Right forelimb (tissue), 1 donor: ENCODE measurements around the gene TM2D3.

Experiments
- DNase-seq: peaks from one replicate; pipeline ENCODE4 v3.0.0-alpha.2; 2018

Gene TM2D3, protein sequence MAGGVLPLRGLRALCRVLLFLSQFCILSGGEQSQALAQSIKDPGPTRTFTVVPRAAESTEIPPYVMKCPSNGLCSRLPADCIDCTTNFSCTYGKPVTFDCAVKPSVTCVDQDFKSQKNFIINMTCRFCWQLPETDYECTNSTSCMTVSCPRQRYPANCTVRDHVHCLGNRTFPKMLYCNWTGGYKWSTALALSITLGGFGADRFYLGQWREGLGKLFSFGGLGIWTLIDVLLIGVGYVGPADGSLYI

DNA sequence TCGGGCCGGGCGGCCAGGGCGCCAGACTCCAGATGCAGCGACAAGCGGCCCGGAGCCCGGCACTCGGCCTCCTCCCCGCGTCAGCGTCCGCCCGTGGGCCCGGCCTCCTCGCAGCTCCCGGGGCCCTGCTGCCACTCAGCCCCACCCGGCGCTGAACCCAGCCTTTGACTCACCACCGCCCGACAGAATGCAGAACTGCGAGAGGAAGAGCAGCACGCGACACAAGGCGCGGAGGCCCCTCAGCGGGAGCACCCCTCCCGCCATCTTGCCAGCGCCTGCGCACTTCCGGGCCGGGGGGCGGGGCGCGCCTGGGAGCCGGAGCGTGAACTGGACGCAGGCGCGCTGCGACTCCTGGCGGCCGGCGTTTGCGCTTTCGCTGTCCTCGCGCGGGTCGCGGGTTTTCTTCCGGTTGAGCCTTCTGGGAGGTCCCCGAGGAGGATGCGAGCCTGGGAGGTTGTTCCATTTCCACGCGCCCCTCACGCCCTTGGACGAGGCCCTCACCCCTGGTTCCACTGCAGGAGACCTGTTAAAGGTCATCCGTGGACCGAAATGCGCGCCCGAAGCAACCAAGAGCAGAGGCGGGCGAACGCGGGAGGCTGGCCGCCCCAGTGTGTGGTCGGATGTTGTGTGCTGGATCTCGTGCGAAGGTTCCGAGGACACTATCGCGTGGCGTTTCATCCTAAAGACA lies at the start of gene TM2D3:
TM2D3 (minus strand) TSS at position 284 of the 688 bp plus-strand sequence; CDS start at position 264, 20 bp downstream.
- DNase-seq, result peak; percentile 97

DNA sequence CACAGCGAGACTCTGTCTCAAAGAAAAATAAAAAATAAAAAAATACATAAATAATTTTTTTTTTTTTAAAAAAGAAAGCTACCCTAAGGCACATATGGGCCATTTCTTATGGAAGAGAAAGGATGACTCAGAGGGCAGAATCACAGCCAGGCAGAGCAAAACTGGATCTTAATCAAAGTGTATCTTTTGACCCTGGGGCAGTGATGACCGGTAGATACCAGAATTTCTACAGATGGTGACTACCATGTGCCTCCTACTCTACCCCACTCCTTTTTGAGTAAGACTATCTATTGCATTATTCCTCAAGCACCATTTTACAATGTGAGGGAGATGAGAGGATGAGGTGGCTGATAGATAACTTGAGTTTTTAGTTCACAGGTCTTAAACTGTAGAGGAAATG lies 46.1 kb upstream of the TM2D3 start:
- DNase-seq, result no peak

DNA sequence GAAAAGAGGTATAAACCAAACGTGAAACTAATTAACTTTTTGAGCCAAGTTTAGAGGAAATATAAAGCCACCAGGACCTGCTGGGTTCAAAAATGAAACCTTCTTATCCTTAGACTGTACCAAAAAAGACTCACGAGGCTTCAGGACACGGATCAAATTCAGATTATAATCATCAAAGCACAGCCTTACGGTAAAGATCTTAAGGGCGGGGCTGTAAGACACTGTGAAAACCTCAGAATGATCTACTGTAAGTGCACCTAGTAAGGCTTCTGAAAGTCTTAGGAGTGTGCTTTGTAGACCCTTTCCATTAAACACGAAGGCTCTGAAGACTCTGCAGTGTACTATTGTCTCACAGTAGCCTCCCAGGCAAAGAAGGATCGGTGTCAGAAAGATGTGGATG lies 45.3 kb upstream of the TM2D3 start:
- no peak for DNase-seq

DNA sequence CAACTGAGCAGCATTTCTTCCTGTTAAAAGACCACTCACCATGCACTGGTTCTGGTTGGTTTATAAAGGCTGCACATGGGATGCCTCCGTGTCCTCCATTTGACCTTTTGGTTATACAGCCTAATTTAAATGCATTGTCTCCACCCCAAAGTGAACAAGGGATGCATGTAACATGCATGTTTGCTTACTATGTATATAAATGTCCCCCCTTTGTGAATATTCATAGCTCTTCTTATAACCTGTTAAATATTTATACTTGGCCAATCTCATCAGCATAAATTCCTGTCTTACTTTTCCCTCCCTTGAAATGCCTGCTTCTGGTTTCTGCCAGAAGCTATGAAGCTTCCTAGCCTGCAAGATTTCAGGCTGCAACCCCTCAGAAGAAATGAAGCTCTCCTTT lies 44.6 kb upstream of the TM2D3 start:
- DNase-seq, result no peak

DNA sequence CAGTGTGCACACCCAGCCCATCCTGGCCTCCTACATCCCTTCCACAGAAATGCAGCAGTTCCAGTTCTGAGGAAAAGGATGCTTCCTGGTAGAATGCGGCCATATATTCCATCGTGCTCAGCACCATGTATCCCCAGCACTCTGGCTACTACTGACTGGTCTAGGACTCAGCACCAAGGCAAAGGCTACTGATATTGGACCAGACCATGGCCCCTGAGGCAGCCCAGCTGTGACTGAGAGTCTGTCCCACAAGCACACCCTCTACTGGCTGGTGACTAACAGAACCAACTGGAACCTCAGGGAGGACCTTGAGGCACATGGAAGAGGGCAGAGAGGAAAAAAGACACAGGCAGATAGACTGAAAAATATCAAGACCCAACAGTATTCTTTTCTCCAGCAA lies 42.1 kb upstream of the TM2D3 start:
- no peak for DNase-seq

DNA sequence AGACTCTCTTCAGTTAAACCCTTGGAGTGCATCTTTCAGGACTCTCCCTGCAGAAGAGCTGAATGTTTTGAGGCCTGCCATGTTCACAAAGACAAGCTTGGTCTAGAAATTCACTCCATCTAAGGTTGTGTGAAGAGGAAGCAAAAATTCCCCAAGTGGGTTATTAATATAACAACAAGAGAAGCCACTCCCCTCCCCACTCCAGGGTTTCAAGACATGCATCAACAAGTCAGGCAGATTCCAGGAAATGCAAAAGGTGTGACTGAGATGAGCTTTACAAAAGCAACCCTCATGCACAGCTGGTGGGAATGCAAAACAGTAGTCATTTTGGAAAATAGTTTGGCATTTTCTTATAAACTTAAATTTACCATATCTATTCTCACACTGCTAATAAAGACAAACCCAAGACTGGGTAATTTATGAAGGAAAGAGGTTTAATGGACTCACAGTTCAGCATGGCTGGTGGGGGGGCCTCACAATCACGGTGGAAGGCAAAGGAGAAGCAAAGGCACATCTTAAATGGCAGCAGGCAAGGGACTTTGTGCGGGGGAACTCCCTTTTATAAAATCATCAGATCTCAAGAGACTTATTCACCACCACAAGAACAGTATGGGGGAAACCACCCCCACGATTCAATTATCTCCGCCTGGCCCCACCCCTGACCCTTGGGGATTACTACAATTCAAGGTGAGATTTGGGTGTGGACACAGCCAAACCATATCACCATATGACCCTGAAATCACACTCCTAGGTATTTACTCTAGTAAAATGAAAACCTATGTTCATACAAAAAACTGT lies 40.8 kb upstream of the TM2D3 start:
- no peak for DNase-seq

DNA sequence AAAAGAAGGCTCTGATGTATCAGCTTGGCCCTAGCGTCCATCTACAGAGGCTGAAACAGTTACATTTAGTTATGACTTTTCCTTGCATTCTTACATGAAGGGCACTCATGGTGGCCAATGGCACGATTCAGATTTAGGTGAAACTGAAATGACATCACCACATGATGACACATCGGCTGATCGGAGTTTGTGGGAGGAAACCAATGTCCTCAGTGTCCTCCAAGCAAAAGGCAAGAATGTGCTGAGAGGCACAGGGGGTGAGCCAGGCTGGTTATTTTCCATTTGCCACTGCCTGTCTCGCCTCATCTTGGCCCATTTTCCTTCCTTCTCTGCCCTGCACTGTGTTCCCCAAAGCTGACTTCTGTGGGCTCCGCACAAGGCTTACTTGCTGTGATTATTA lies 37.7 kb upstream of the TM2D3 start:
- DNase-seq, result no peak

DNA sequence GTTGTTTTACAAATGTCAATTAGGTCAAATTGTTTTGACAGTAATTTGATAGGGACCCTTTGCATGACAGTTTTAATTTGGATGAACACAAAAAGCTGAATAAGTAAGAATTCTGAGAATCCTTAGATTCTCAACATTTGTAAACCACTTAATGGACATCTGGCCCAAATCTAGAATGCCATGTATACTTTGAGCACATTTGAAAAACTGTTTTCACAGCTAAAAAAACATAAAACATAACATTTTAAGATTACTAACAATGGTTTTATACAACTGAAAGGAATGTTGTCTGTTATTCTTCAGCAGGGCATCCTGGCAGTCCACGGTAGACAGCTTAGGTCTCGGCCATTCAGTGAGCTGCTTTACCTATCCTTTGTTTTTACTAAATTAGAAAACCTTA lies 34.5 kb upstream of the TM2D3 start:
- no peak for DNase-seq

DNA sequence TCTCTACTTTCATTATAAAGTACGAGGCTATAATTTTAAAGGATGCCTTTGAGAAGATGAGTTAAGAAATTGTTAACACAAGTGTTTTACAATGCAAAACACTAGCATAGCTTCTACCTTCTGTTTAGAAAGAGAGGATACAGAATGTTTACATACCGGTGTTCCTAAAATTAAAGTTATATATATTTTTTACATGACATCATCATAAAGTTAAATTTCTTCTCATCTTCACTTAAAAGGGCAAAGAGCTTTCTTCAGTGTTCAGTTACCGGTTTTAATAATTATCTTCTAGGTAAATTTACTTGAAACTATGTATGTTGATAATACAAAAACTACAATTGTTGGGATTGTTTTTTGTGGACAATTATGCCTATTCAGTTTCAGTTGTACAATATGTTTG lies 32.7 kb upstream of the TM2D3 start:
- DNase-seq, result no peak

DNA sequence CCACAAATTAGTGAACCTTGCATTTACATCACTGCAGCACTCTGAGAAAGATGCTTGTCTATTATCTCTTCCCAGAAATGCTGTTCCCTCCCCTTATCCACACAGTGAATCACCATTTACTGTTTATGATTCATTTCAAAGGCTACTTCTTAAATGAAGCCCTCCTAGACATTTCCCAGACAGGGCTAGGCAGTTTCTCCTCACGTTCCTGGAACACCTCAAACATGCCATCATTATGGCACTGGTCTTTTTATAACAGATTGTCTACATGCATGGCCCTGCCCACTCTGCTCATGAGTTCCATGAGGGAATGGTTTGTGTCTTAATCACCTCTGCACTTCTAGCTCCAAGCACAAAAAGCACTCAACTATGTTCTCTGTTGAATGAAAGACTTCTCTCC lies 32.2 kb upstream of the TM2D3 start:
- DNase-seq, result no peak

DNA sequence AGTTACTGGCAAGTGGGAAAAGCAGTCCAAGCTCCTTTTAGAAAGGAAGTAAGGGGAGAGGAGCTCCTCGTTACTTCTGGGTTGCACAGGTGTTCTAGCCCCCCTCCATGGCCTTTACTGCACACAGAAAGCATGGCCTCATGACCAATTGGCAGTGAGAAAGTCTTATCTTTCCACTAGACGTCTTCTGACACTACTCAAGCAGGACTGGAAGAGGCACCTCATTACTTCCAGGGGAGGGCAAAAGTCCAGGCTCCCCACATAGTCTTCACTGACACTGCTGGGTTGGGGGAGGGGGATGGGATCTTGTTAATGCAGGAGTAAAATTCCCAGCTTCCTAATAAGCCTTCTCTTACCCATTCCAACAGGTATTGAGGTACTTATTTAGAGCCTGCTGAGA lies 27.6 kb upstream of the TM2D3 start:
- no peak for DNase-seq

DNA sequence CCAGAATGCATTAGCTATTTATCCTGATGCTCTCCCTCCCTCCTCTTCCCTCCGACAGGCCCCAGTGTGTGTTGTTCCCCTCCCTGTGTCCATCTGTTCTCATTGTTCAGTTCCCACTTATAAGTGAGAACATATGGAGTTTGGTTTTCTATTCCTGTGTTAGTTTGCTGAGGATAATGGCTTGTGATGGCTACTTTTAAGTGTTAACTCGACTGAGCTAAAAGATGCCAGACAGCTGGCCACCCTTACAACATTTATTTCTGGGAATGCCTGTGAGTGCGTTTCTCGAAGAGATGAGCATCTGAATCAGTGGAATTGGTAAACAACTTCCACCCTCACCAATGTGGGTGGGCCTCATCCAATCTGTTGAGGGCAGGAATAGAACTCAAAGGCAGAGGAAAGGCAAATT lies 24.7 kb upstream of the TM2D3 start:
- no peak for DNase-seq

DNA sequence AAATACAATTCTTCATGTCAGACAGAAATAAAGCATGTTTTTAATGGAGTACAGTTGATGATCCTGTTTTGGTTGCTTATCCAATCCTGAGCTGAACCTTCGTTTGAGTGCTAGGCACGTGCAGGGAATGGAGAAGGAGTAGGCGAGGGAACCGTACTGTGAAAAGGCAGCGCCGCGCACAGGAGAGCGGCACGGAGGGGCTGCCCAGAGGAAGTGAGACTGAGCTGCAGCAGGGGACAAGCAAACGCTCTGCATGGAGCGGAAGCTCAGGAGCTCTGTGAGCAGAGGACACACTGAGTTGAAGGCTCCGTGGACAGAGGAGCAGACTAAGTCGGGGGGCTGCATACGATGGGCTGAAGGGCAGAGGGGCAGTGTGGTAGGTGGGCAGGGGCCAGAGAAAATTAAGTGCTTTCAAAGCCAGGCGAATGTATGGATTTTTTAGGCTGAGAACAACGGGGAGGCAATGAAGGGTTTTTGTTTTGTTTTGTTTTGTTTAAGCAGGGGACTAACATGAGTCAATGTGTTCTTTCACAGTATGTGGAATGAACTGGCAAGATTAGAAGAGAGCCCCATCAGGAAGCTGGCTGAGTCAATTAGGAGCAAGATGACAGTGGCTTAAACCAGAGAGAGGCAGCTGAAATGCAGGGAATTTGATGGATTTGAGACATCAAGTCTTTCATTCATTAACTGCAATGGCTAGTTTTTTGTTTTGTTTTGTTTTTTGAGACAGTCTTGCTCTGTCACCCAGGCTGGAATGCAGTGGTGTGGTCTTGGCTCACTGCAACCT lies 23.8 kb upstream of the TM2D3 start:
- DNase-seq, result no peak

DNA sequence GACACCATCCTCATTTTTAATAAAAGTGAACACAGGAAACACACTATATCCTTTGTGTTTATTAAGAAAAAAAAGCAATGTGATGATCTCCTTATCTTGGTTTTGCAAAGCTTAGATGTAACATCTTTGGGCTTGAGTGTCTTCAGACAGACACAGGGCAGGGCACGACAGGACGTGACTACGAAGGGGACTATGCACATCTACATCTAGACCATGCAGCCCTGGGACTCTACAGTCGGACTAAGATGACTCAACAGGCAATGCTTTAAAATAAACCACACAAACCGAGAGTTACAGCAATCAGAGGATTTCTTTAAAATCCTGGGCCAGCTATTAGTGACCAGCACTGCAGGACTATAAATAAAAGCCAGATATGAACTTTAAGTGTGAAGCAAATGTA lies 22.8 kb upstream of the TM2D3 start:
- DNase-seq, result no peak

DNA sequence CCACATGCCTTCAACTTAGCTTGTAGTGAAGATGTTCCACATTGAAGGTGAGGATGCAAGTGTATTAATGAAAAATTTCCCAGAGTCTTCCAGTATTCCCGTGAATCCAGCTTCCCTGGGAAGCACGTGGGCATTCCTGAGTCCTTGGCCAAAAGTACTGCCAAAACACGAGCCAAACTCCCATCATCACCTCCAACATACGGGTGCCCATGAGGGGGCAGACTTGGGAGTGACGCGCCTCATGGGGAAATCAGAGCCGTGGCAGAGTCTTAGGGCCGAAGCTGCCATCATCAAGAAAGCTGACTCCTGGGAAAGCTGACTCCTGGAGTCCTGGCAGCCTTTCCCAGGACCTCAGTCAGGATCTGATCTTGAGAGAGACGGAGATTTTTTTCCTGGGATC lies 20.1 kb upstream of the TM2D3 start:
- DNase-seq, result no peak

DNA sequence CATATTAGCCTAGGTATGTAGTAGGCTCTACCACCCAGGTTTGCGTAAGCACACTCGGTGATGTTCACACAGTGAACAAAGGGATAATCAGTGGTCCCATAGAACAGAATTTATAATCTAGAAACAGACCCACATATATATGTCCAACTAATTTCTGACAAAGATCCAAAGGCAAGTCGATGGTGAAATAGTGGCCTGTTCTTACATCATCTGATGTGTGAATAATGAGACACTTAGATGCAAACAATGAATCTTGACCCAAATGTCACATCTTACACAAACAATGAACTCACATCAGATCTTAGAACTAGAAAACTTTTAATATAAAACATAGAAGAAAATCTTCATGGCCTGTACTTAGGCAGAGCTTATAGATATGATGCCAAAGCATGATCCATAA lies 17.6 kb upstream of the TM2D3 start:
- no peak for DNase-seq

DNA sequence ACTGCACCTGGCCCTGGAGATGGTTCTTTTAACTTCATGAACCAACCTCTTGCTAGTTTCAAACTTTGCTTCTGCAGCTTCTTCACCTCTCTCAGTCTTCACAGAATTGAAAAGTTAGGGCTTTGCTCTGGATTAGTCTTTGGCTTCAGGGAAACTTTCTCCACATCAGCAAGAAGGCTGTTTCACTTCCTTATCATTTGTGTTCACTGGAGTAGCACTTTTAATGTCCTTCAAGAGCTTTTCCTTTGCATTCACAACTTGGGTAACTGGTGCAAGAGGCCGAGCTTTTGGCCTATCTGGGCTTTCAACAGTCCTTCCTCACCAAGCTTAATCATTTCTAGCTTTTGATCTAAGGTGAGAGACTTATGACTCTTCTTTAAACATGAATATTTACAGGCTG lies 15.7 kb upstream of the TM2D3 start:
- DNase-seq, result no peak

DNA sequence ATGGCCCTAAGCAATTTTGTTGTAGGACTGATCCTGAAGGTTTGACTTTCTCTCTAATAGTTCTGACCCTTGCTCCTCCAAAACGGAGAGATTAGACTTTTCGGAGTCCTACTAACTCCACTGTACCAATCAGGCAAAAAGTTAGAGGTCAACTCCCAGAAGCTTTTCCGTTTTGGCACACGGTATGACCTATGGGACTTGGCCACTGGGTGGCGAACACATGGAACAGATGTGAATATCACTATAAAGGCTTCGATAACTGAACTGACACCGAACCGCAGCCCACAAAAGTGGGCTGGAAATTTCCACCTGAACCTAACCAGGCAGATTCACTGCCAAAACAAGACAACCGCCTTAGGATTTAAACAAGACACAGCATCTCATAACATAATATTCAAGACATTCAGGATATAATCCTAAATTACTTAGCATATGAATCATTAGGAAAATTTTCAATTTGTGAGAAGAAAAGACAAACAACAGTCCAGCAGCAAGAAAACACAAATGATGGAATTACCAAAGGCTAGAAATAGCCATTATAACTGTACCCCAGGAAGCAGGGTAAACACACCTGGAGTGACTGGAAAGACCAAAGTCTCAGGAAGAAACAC lies 12.2 kb upstream of the TM2D3 start:
- DNase-seq, result no peak

DNA sequence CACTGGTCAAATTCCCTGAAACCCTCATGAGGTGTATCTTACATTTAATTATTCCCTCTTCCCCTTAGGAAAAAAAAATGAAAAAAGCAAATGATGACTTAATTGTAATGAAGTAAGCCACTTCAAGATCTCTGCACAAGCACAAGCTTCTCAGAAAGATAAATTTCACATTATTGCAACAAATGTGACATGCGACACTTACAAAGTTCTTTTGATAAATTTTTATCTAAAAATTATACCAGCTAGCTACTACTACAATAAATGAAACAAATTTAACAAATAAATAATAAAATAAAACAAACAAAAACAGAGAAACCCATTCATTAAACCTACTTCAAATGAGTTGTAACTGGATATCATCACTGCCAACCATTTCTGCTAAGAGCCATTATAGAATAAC lies 10.0 kb upstream of the TM2D3 start:
- DNase-seq, result no peak

DNA sequence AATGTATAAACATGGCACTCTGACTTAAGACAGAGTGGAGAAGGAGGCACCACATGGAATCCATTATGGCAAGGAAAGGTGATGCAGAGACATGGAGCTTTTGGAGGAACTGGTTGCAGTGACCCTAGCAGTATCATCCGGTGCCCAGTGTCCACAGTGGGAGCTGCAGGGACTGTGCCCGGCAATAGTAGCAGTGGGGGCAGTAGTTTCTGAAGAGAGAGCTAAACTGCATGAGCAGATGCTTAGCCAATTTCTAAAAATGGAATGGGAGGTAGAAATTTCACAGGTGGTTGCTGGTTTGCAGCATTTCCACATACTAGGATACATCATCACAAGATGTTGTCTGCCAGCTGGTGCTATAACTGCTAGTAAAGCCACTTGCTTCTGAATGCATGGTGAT lies 7.8 kb upstream of the TM2D3 start:
- no peak for DNase-seq

DNA sequence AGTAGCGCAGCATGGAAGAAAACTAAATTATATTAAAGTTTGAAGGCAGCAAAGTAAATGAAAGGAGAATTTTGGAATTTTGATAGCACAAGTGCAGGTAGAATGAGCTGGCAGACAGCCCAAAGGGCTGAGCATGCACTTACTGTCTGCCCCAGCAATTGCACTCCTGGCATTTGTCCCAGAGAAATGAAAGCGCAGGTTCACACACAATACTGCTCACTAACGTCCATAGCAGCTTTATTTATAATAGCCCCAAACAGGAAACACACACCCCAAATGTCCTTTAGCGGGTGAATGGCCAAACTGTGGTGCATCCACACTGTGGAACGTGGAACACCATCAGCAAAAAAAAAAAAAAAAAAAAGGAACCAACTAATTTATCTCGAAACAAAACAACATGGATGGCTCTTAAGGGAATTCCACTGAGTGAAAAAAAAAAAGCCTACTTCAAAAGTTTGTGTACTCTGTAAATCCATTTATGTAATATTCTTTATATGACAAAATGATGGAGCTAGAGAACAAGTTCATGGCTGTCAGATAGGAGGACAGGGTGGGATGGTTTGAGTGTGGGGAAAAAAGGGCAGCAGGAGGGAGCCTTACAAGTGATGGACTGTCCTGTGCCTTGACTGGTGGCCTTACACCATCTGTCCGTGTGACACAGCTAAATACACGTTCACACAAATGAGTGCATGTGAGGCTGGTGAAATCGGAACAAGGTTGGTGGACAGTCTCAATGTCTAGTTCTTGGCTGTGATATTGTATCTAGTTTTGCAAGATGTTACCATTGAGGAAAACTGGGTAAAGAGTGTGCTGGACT lies 6.0 kb upstream of the TM2D3 start:
- DNase-seq, result no peak

DNA sequence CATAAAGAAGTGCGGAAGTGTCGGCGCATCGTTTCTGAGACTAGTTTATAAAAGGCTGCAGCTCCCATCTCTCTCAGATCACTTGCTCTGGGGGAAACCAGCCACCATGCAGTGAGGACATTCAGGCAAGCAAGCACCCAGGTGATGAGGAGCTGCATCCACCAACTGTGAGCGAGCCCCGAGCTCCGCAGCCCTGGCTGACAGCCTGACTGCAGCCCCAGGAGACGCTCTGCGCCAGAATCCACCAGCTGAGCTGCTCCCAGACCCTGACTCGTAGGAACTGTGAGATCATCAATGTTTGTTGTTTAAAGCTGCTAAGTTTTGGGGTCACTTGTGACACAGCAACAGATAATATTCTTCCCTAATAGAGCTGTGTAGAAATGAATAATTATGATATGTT lies 5.0 kb upstream of the TM2D3 start:
- DNase-seq, result no peak
